CD14-positive monocyte (primary cell): ENCODE data around the gene DNAAF5. TPM values are rescaled to one million over a fixed set of nuclear protein-coding genes. Genes with fewer than 3 reads are reported as not detected.

Experiments used
- DNase-seq, 3 donors: peaks; one replicate each; pipeline ENCODE4 v3.0.0-alpha.2; 2011 to 2022
- H2AFZ ChIP-seq: 2 replicates; pipeline ENCODE4 v1.6.0; 2012; ENCODE audit warnings: mild to moderate bottlenecking, low read depth, low read length, inconsistent platforms; ENCODE audit not compliant: insufficient read depth, poor library complexity, severe bottlenecking
- H3K27ac ChIP-seq, 2 donors: 1 replicate in 1 of 2; 2 replicates in 1 of 2; pipeline ENCODE4 v1.5.1; 2012 to 2013; ENCODE audit warnings: low read length in 2 of 2, control low read depth in 1 of 2, inconsistent platforms in 1 of 2, low read depth in 1 of 2, mild to moderate bottlenecking in 1 of 2
- H3K27me3 ChIP-seq, 2 donors: one replicate each; pipeline versions ENCODE4 v1.6.0 to v1.6.1; 2011 to 2013; ENCODE audit warnings: low read length in 2 of 2; ENCODE audit not compliant: control insufficient read depth in 2 of 2, insufficient read depth in 2 of 2
- H3K36me3 ChIP-seq, 2 donors: replicated peaks in 1 of 2; 1 replicate in 1 of 2; 2 replicates in 1 of 2; pipeline versions ENCODE4 v1.5.1 to v1.6.1; 2012 to 2013; ENCODE audit warnings: low read length in 2 of 2, control low read depth in 1 of 2, inconsistent platforms in 1 of 2, mild to moderate bottlenecking in 1 of 2; ENCODE audit not compliant: insufficient read depth in 2 of 2, control insufficient read depth in 1 of 2
- H3K4me1 ChIP-seq, 2 donors: 1 replicate in 1 of 2; 2 replicates in 1 of 2; pipeline versions ENCODE4 v1.5.1 to v1.6.1; 2012 to 2013; ENCODE audit warnings: low read length in 2 of 2, control low read depth in 1 of 2, inconsistent platforms in 1 of 2, mild to moderate bottlenecking in 1 of 2, moderate library complexity in 1 of 2; ENCODE audit not compliant: insufficient read depth in 2 of 2, control insufficient read depth in 1 of 2
- H3K4me2 ChIP-seq: replicated peaks from 2 replicates; pipeline ENCODE3; 2012; ENCODE audit warnings: low read length, moderate library complexity, mild to moderate bottlenecking; ENCODE audit not compliant: poor library complexity, severe bottlenecking; ENCODE audit errors: extremely low read depth
- H3K4me3 ChIP-seq, 3 experiments: fragments of 200-600 bp in 1 of 3; sonication (generic) in 1 of 3; replicated peaks in 1 of 3; 1 replicate in 2 of 3; 2 replicates in 1 of 3; pipeline ENCODE4 v1.5.1; 2011 to 2013; ENCODE audit warnings: low read length in 3 of 3, mild to moderate bottlenecking in 3 of 3, control low read depth in 2 of 3, low read depth in 2 of 3, inconsistent platforms in 1 of 3, moderate library complexity in 1 of 3
- H3K79me2 ChIP-seq: 2 replicates; pipeline ENCODE4 v1.6.0; 2012; ENCODE audit warnings: mild to moderate bottlenecking, control low read depth, inconsistent platforms, low read length, moderate library complexity; ENCODE audit not compliant: insufficient read depth
- H3K9ac ChIP-seq: 2 replicates; pipeline ENCODE4 v1.6.0; 2017; ENCODE audit warnings: low read length, mild to moderate bottlenecking; ENCODE audit not compliant: insufficient read depth, poor library complexity, severe bottlenecking
- H3K9me3 ChIP-seq, 2 donors: replicated peaks in 1 of 2; 1 replicate in 1 of 2; 2 replicates in 1 of 2; pipeline versions ENCODE4 v1.5.1 to v1.6.1; 2012 to 2013; ENCODE audit warnings: low read length in 2 of 2, control low read depth in 1 of 2; ENCODE audit not compliant: control insufficient read depth in 1 of 2, insufficient read depth in 1 of 2
- H4K20me1 ChIP-seq: 2 replicates; pipeline ENCODE4 v1.6.0; 2012; ENCODE audit warnings: mild to moderate bottlenecking, low read length, control low read depth, moderate library complexity; ENCODE audit not compliant: insufficient read depth
- H3K27ac Mint-ChIP-seq, 7 donors: one replicate each; pipeline ENCODE4 v1.8.0; 2020; ENCODE audit warnings: mild to moderate bottlenecking in 7 of 7, mixed read lengths in 7 of 7, moderate library complexity in 6 of 7, inconsistent platforms in 2 of 7
- H3K27me3 Mint-ChIP-seq, 3 donors: one replicate each; pipeline ENCODE4 v1.8.0; 2021 to 2022; ENCODE audit warnings: low read depth in 3 of 3, mild to moderate bottlenecking in 3 of 3, mixed read lengths in 3 of 3, moderate library complexity in 3 of 3, inconsistent platforms in 1 of 3
- H3K36me3 Mint-ChIP-seq, 2 donors: one replicate each; pipeline ENCODE4 v1.8.0; 2020; ENCODE audit warnings: mixed read lengths in 2 of 2, inconsistent platforms in 1 of 2, mild to moderate bottlenecking in 1 of 2
- H3K4me1 Mint-ChIP-seq: one replicate; pipeline ENCODE4 v1.8.0; 2020; ENCODE audit warnings: mild to moderate bottlenecking, mixed read lengths
- H3K4me3 Mint-ChIP-seq, 2 donors: one replicate each; pipeline ENCODE4 v1.8.0; 2020; ENCODE audit warnings: mild to moderate bottlenecking in 2 of 2, mixed read lengths in 2 of 2, moderate library complexity in 1 of 2
- H3K9me3 Mint-ChIP-seq, 7 donors: one replicate each; pipeline ENCODE4 v1.8.0; 2020 to 2022; ENCODE audit warnings: mixed read lengths in 7 of 7, mild to moderate bottlenecking in 6 of 7, moderate library complexity in 6 of 7, inconsistent platforms in 2 of 7
- CTCF ChIP-seq: fragments of 200-600 bp; IDR thresholded peaks from one replicate; pipeline ENCODE4 v1.8.0; 2022; ENCODE audit warnings: antibody characterized with exemption, mild to moderate bottlenecking
- WGBS: methylation state at CpG from one replicate; pipeline ENCODE4 v1.1.5; 2013; ENCODE audit warnings: missing lambda C conversion rate; ENCODE audit not compliant: insufficient coverage; 5-methylcytosine and 5-hydroxymethylcytosine counted together
- intact Hi-C, 2 donors: fragments of 100-400 bp; cut with micrococcal nuclease; formaldehyde crosslinking; loops; one replicate each; pipeline versions ENCODE4 v1.15.0 to v1.15.1; 2023
- polyA plus RNA-seq, 3 donors: library from polyadenylated mRNA; depleted of rRNA in 1 of 3; unstranded in 2 of 3; stranded (reverse) in 1 of 3; fragments of 300-500 nt in 2 of 3; fragments of >200 nt in 1 of 3; fragmentation: Illumina TruSeq in 2 of 3; gene quantifications; 1 replicate in 2 of 3; 2 replicates in 1 of 3; pipeline ENCODE4 v1.2.3, GENCODE V29; 2012 to 2021

The DNAAF5 gene
- polyA plus RNA-seq, 3 donors: 1.2 to 9.6 (median 2.0) TPM

- no peak overlapping the region for H3K4me2 ChIP-seq
Measured at GRCh38 chr7:776381-776780, 49.9 kb downstream of the DNAAF5 start.

GRCh38 chr7:776992-777727 is 50.7 kb downstream of the DNAAF5 start:
- 96% methylated on average over 15 of the region's 26 CpGs for WGBS
- H3K9me3 ChIP-seq: no peaks in the 10 kb centered on the region
- H3K4me3 ChIP-seq: no peak overlapping the region
- H3K4me1 ChIP-seq: no peaks in the 10 kb centered on the region
- no peaks in the 10 kb centered on the region for H3K79me2 ChIP-seq
- H3K9ac ChIP-seq: no peak overlapping the region
- no peak overlapping the region for H3K27ac ChIP-seq
- no peaks in the 10 kb centered on the region for H3K27me3 Mint-ChIP-seq
- H3K9me3 Mint-ChIP-seq: peaks cover 0 to 5% (median under 1%) of the 10 kb centered on the region in 7 donors
- no peaks in the 10 kb centered on the region for H3K27me3 ChIP-seq
- no peak for DNase-seq
- no peak overlapping the region for H3K27ac Mint-ChIP-seq
- H3K4me3 Mint-ChIP-seq: no peak overlapping the region
- no peaks in the 10 kb centered on the region for H4K20me1 ChIP-seq
- peaks cover 39 to 69% of the 10 kb centered on the region in 2 donors for H3K36me3 Mint-ChIP-seq
- intact Hi-C loops: no loop called here
- no peak overlapping the region for H2AFZ ChIP-seq
- H3K4me2 ChIP-seq: no peak overlapping the region
- H3K36me3 ChIP-seq: peaks cover 27 to 50% of the 10 kb centered on the region in 2 donors
- no peaks in the 10 kb centered on the region for H3K4me1 Mint-ChIP-seq
- no peak for TF ChIP-seq CTCF

More at GRCh38 chr7:776381-776780, 49.9 kb downstream of the DNAAF5 start:
- H3K79me2 ChIP-seq: no peaks in the 10 kb centered on the region
- Mint-ChIP-seq H3K4me1 (no peaks in the 10 kb centered on the region), H3K4me3 (no peak overlapping the region), H3K36me3 (peaks cover 37 to 67% of the 10 kb centered on the region in 2 donors), H3K27ac (no peak overlapping the region), H3K27me3 (no peaks in the 10 kb centered on the region), H3K9me3 (no peaks in the 10 kb centered on the region)
- peaks cover 27 to 46% of the 10 kb centered on the region in 2 donors for H3K36me3 ChIP-seq
- no peaks in the 10 kb centered on the region for H3K4me1 ChIP-seq
- intact Hi-C loops: no loop called here
- no peaks in the 10 kb centered on the region for H3K9me3 ChIP-seq
- WGBS: 95% methylated on average over 5 of the region's 10 CpGs
- TF ChIP-seq CTCF: no peak
- H3K27ac ChIP-seq: no peak overlapping the region
- no peak overlapping the region for H3K9ac ChIP-seq
- no peaks in the 10 kb centered on the region for H4K20me1 ChIP-seq
- no peak overlapping the region for H2AFZ ChIP-seq
- no peaks in the 10 kb centered on the region for H3K27me3 ChIP-seq
- DNase-seq: no peak
- no peak overlapping the region for H3K4me3 ChIP-seq
